Muscle layer of duodenum (tissue), 2 donors: ENCODE measurements around the gene AMBRA1.

Experiments used
- H3K27ac ChIP-seq: one replicate; pipeline ENCODE4 v1.7.0; 2013; ENCODE audit warnings: mild to moderate bottlenecking, low read length
- H3K27me3 ChIP-seq: one replicate; pipeline ENCODE4 v1.7.0; 2013; ENCODE audit warnings: low read depth, mild to moderate bottlenecking, control low read depth, low read length
- H3K36me3 ChIP-seq, 2 donors: one replicate each; pipeline ENCODE4 v1.7.0; 2013; ENCODE audit warnings: low read length in 2 of 2, control low read depth in 1 of 2, mild to moderate bottlenecking in 1 of 2; ENCODE audit not compliant: insufficient read depth in 2 of 2, control insufficient read depth in 1 of 2
- H3K4me1 ChIP-seq, 2 donors: one replicate each; pipeline ENCODE4 v1.7.0; 2013; ENCODE audit warnings: low read length in 2 of 2, mild to moderate bottlenecking in 2 of 2, control low read depth in 1 of 2, moderate library complexity in 1 of 2; ENCODE audit not compliant: insufficient read depth in 2 of 2, control insufficient read depth in 1 of 2
- H3K4me3 ChIP-seq, 2 donors: one replicate each; pipeline ENCODE4 v1.7.0; 2013; ENCODE audit warnings: low read length in 2 of 2, low read depth in 1 of 2, mild to moderate bottlenecking in 1 of 2
- H3K9me3 ChIP-seq, 2 donors: one replicate each; pipeline ENCODE4 v1.7.0; 2013; ENCODE audit warnings: low read length in 2 of 2, control low read depth in 1 of 2, mild to moderate bottlenecking in 1 of 2; ENCODE audit not compliant: control insufficient read depth in 1 of 2
- donor health status: healthy.

Gene AMBRA1

GRCh38 chr11:46352063-46352841 lies 241.6 kb downstream of the AMBRA1 start:
- Histone ChIP-seq H3K36me3 (no peaks in the 10 kb centered on the region), H3K27me3 (no peaks in the 10 kb centered on the region), H3K9me3 (no peaks in the 10 kb centered on the region), H3K4me1 (peaks cover 13 to 44% of the 10 kb centered on the region in 2 donors), H3K27ac (peak overlapping the region; percentile 47), H3K4me3 (no peak overlapping the region)

GRCh38 chr11:46351606-46352005 lies 242.2 kb downstream of the AMBRA1 start:
- no peaks in the 10 kb centered on the region for H3K9me3 ChIP-seq
- peaks cover 13 to 44% of the 10 kb centered on the region in 2 donors for H3K4me1 ChIP-seq
- H3K27me3 ChIP-seq, result no peaks in the 10 kb centered on the region
- H3K4me3 ChIP-seq, result no peak overlapping the region
- H3K27ac ChIP-seq, result no peak overlapping the region
- H3K36me3 ChIP-seq, result no peaks in the 10 kb centered on the region

- H3K36me3 ChIP-seq, result no peaks in the 10 kb centered on the region
- H3K27me3 ChIP-seq, result no peaks in the 10 kb centered on the region
- H3K9me3 ChIP-seq, result no peaks in the 10 kb centered on the region
- peaks cover 9 to 44% of the 10 kb centered on the region in 2 donors for H3K4me1 ChIP-seq
- no peak overlapping the region for H3K4me3 ChIP-seq
- no peak overlapping the region for H3K27ac ChIP-seq
Measured at GRCh38 chr11:46351148-46351547, 242.7 kb downstream of the AMBRA1 start.

- peaks cover 9 to 44% of the 10 kb centered on the region in 2 donors for H3K4me1 ChIP-seq
- H3K9me3 ChIP-seq, result no peaks in the 10 kb centered on the region
- H3K27me3 ChIP-seq, result no peaks in the 10 kb centered on the region
- H3K36me3 ChIP-seq, result no peaks in the 10 kb centered on the region
- no peak overlapping the region for H3K4me3 ChIP-seq
- H3K27ac ChIP-seq, result no peak overlapping the region
Measured at GRCh38 chr11:46350695-46351094, 243.1 kb downstream of the AMBRA1 start.

- Histone ChIP-seq H3K27ac (peak overlapping the region; percentile 67), H3K9me3 (no peaks in the 10 kb centered on the region), H3K27me3 (no peaks in the 10 kb centered on the region), H3K36me3 (no peaks in the 10 kb centered on the region), H3K4me3 (peak overlapping the region; percentile 56 to 79), H3K4me1 (peaks cover 9 to 38% of the 10 kb centered on the region in 2 donors)
Measured at GRCh38 chr11:46348566-46349401, 245.0 kb downstream of the AMBRA1 start.

GRCh38 chr11:46347637-46348311 lies 246.0 kb downstream of the AMBRA1 start:
- peaks cover 9 to 28% of the 10 kb centered on the region in 2 donors for H3K4me1 ChIP-seq
- no peaks in the 10 kb centered on the region for H3K36me3 ChIP-seq
- H3K27me3 ChIP-seq, result no peaks in the 10 kb centered on the region
- H3K4me3 ChIP-seq, result peak overlapping the region; percentile 56 to 79
- peak overlapping the region; percentile 67 for H3K27ac ChIP-seq
- no peaks in the 10 kb centered on the region for H3K9me3 ChIP-seq

- peak within 1 kb of the TSS; percentile 67 for H3K27ac ChIP-seq
- H3K4me3 ChIP-seq, result peak within 1 kb of the TSS; percentile 57 to 79
- no peaks in the 10 kb centered on the region for H3K27me3 ChIP-seq
- H3K9me3 ChIP-seq, result no peaks in the 10 kb centered on the region
- no peaks in the 10 kb centered on the region for H3K36me3 ChIP-seq
- peaks cover 5 to 28% of the 10 kb centered on the region in 2 donors for H3K4me1 ChIP-seq
Measured at GRCh38 chr11:46346886-46347636, 246.8 kb downstream of the AMBRA1 start, which contains the start of gene DGKZ. Gene DGKZ, plus strand, starts transcription at chr11:46347463. Its CDS starts 197 bp downstream, at chr11:46347660.
